Activated T-cell treated with anti-CD3 and anti-CD28 coated beads, Interleukin-2, amount 50 U/mL, for 1 hour (primary cell): ENCODE results near the gene MCM6.
A peak's percentile ranks its signal among the peaks of the same experiment; 100 is the strongest.
"Not testable (repeated sequence)": the region's sequence is repeated elsewhere in the genome, so short reads cannot be mapped to it uniquely, and the experiment has no call there.

Experiments used
- DNase-seq: peaks from one replicate; pipeline ENCODE4 v3.0.0-alpha.2; 2020

Gene MCM6

GRCh38 chr2:135818937-135819610 lies 57.2 kb downstream of the MCM6 start:
- no peak for DNase-seq

GRCh38 chr2:135817951-135818350 lies 58.3 kb downstream of the MCM6 start:
- no peak for DNase-seq

- no peak for DNase-seq
These were observed 58.8 kb downstream of the MCM6 start for GRCh38 chr2:135817466-135817865.

GRCh38 chr2:135815269-135815668 lies 61.0 kb downstream of the MCM6 start:
- DNase-seq = no peak

GRCh38 chr2:135812907-135813511 lies 63.2 kb downstream of the MCM6 start:
- DNase-seq = no peak

GRCh38 chr2:135807874-135808273 lies 68.4 kb downstream of the MCM6 start:
- not testable (repeated sequence) for DNase-seq

GRCh38 chr2:135803278-135803677 lies 73.0 kb downstream of the MCM6 start:
- DNase-seq = no peak

GRCh38 chr2:135802350-135802749 lies 73.9 kb downstream of the MCM6 start:
- DNase-seq = no peak

- no peak for DNase-seq
These were observed 75.5 kb downstream of the MCM6 start for GRCh38 chr2:135800513-135801460.

- DNase-seq = no peak
These were observed 76.5 kb downstream of the MCM6 start for GRCh38 chr2:135799738-135800137.

- no peak for DNase-seq
These were observed 77.5 kb downstream of the MCM6 start for GRCh38 chr2:135798762-135799161.

- no peak for DNase-seq
These were observed 78.0 kb downstream of the MCM6 start for GRCh38 chr2:135798275-135798705.

- peak; percentile 76 for DNase-seq
These were observed 78.6 kb downstream of the MCM6 start for GRCh38 chr2:135797497-135798274.

GRCh38 chr2:135796606-135797005 lies 79.6 kb downstream of the MCM6 start:
- no peak for DNase-seq

GRCh38 chr2:135795641-135796040 lies 80.6 kb downstream of the MCM6 start:
- not testable (repeated sequence) for DNase-seq

GRCh38 chr2:135792401-135793150 lies 83.7 kb downstream of the MCM6 start:
- no peak for DNase-seq

- DNase-seq = no peak
These were observed 84.6 kb downstream of the MCM6 start for GRCh38 chr2:135791418-135792190.

GRCh38 chr2:135790423-135790822 lies 85.8 kb downstream of the MCM6 start:
- no peak for DNase-seq
